HG02763 (cell line): ENCODE results near the gene KIF20B.
"Not testable (repeated sequence)": the region's sequence is repeated elsewhere in the genome, so short reads cannot be mapped to it uniquely, and the experiment has no call there.

Experiments used
- ATAC-seq: cut with Tn5 transposase; IDR thresholded peaks from one replicate; pipeline ENCODE4 v1.9.1; 2021; ENCODE audit warnings: mild to moderate bottlenecking, moderate library complexity; ENCODE audit not compliant: unreplicated experiment

KIF20B gene

GRCh38 chr10:89776665-89777064, 75.3 kb downstream of the KIF20B start:
- ATAC-seq, result no peak

- ATAC-seq, result no peak
Observed at GRCh38 chr10:89782470-89782869, 81.1 kb downstream of the KIF20B start.

GRCh38 chr10:89783406-89783805, 82.0 kb downstream of the KIF20B start:
- ATAC-seq, result no peak

- ATAC-seq, result no peak
Observed at GRCh38 chr10:89785095-89785494, 83.7 kb downstream of the KIF20B start.

- ATAC-seq, result no peak
Observed at GRCh38 chr10:89789188-89789877, 87.9 kb downstream of the KIF20B start.

- no peak for ATAC-seq
Observed at GRCh38 chr10:89792187-89792586, 90.8 kb downstream of the KIF20B start.

GRCh38 chr10:89793649-89794254, 92.4 kb downstream of the KIF20B start:
- ATAC-seq, result peak; percentile 63

- peak; percentile 49 for ATAC-seq
Observed at GRCh38 chr10:89795840-89796239, 94.5 kb downstream of the KIF20B start.

- ATAC-seq, result no peak
Observed at GRCh38 chr10:89798092-89798491, 96.7 kb downstream of the KIF20B start.

- no peak for ATAC-seq
Observed at GRCh38 chr10:89799573-89799972, 98.2 kb downstream of the KIF20B start.

GRCh38 chr10:89805599-89806013, 104.2 kb downstream of the KIF20B start:
- ATAC-seq, result peak; percentile 79

GRCh38 chr10:89808842-89809241, 107.5 kb downstream of the KIF20B start:
- ATAC-seq, result no peak

- no peak for ATAC-seq
Observed at GRCh38 chr10:89809766-89810165, 108.4 kb downstream of the KIF20B start.

- ATAC-seq, result no peak
Observed at GRCh38 chr10:89810908-89811525, 109.6 kb downstream of the KIF20B start.

GRCh38 chr10:89813546-89813945, 112.2 kb downstream of the KIF20B start:
- no peak for ATAC-seq

- no peak for ATAC-seq
Observed at GRCh38 chr10:89814278-89814677, 112.9 kb downstream of the KIF20B start.

- ATAC-seq, result no peak
Observed at GRCh38 chr10:89815049-89815853, 113.9 kb downstream of the KIF20B start.

GRCh38 chr10:89819008-89819407, 117.6 kb downstream of the KIF20B start:
- not testable (repeated sequence) for ATAC-seq
